ENCODE measurements around the gene DENND5A.

DNA sequence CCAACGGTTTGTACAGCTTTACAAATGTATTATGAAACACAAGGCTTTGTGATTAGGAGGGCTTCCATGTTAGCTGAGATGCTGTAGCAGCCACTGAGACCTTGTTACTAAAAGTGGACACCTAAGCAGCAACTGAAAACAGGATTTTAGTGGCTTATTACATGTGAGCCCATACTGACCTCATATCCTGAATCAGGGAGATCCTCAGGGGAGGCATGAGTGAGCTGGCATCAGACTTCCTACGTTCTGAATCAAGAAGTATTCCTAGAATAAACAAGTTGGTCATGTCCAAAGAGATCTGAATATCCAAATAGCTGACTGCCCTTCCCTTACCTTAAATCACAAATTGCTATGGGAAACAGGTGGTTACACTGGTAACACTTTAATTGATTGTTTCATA, 114.6 kb downstream of the DENND5A start:
- TF ChIP-seq POLR2A (IDR thresholded peaks at IDR 0.05) = no peak
- TF ChIP-seq, protein P1, sequence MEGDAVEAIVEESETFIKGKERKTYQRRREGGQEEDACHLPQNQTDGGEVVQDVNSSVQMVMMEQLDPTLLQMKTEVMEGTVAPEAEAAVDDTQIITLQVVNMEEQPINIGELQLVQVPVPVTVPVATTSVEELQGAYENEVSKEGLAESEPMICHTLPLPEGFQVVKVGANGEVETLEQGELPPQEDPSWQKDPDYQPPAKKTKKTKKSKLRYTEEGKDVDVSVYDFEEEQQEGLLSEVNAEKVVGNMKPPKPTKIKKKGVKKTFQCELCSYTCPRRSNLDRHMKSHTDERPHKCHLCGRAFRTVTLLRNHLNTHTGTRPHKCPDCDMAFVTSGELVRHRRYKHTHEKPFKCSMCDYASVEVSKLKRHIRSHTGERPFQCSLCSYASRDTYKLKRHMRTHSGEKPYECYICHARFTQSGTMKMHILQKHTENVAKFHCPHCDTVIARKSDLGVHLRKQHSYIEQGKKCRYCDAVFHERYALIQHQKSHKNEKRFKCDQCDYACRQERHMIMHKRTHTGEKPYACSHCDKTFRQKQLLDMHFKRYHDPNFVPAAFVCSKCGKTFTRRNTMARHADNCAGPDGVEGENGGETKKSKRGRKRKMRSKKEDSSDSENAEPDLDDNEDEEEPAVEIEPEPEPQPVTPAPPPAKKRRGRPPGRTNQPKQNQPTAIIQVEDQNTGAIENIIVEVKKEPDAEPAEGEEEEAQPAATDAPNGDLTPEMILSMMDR (IDR thresholded peaks at IDR 0.05) = no peak
